Neural cell (in vitro differentiated cells): ENCODE measurements around the gene TMEM123. TPM values are rescaled to one million over a fixed set of nuclear protein-coding genes. Genes with fewer than 3 reads are reported as not detected.

Experiments
- H2AFZ ChIP-seq: fragments of 200-600, 300-800 bp; sonication (generic), shearing (Covaris generic); 2 replicates; pipeline ENCODE4 v1.6.0; 2014; ENCODE audit warnings: low read depth, mild to moderate bottlenecking, antibody characterized with exemption, low read length, moderate library complexity
- H3F3A ChIP-seq: fragments of 200-600 bp; shearing (Covaris generic); 2 replicates; pipeline ENCODE4 v1.6.1; 2016; ENCODE audit warnings: mild to moderate bottlenecking, moderate library complexity, mixed read lengths, antibody characterized with exemption, low read length; ENCODE audit not compliant: insufficient read depth, poor library complexity, severe bottlenecking
- H3K27ac ChIP-seq: fragments of 200-600, 300-800 bp; sonication (generic), shearing (Covaris generic); 2 replicates; pipeline ENCODE4 v1.5.1; 2014; ENCODE audit warnings: mild to moderate bottlenecking, low read length, moderate library complexity
- H3K27me3 ChIP-seq: fragments of 300-800, 200-600 bp; sonication (generic), shearing (Covaris generic); 2 replicates; pipeline ENCODE4 v1.6.0; 2014; ENCODE audit warnings: mild to moderate bottlenecking, low read depth, low read length, moderate library complexity; ENCODE audit not compliant: insufficient read depth
- H3K36me3 ChIP-seq: fragments of 300-800, 200-600 bp; sonication (generic), shearing (Covaris generic); 2 replicates; pipeline ENCODE4 v1.5.1; 2014; ENCODE audit warnings: mild to moderate bottlenecking, antibody characterized with exemption, low read length, moderate library complexity; ENCODE audit not compliant: insufficient read depth
- H3K4me2 ChIP-seq: fragments of 300-800, 200-600 bp; sonication (generic), shearing (Covaris generic); 2 replicates; pipeline ENCODE4 v1.6.0; 2014; ENCODE audit warnings: mild to moderate bottlenecking, low read length
- H3K4me3 ChIP-seq: fragments of 300-800, 200-600 bp; sonication (generic), shearing (Covaris generic); 2 replicates; pipeline ENCODE4 v1.5.1; 2014; ENCODE audit warnings: mild to moderate bottlenecking, low read length, moderate library complexity
- H3K79me2 ChIP-seq: fragments of 200-600 bp; shearing (Covaris generic); replicated peaks from 2 replicates; pipeline ENCODE4 v1.6.0; 2014; ENCODE audit warnings: mild to moderate bottlenecking, low read length, moderate library complexity; ENCODE audit not compliant: insufficient read depth
- H3K9ac ChIP-seq: fragments of 300-800, 200-600 bp; sonication (generic), shearing (Covaris generic); 2 replicates; pipeline ENCODE4 v1.6.1; 2016; ENCODE audit warnings: mild to moderate bottlenecking, low read length, mixed read lengths
- H3K9me2 ChIP-seq: fragments of 200-600 bp; shearing (Covaris generic); 2 replicates; pipeline ENCODE4 v1.6.1; 2016; ENCODE audit warnings: mild to moderate bottlenecking, low read length, mixed read lengths; ENCODE audit not compliant: insufficient read depth
- H3K9me3 ChIP-seq: fragments of 200-600, 300-800 bp; sonication (generic), shearing (Covaris generic); 2 replicates; pipeline ENCODE4 v1.6.1; 2016; ENCODE audit warnings: mild to moderate bottlenecking, mixed run types, low read length, moderate library complexity, mixed read lengths
- H4K20me1 ChIP-seq: fragments of 200-600 bp; shearing (Covaris generic); 2 replicates; pipeline ENCODE4 v1.6.1; 2016; ENCODE audit warnings: mild to moderate bottlenecking, mixed run types; ENCODE audit not compliant: insufficient read depth
- EP300 ChIP-seq: fragments of 450-650 bp; conservative IDR thresholded peaks from 2 replicates; pipeline ENCODE4 v1.6.1; 2014; ENCODE audit warnings: antibody characterized with exemption, mild to moderate bottlenecking, moderate library complexity; ENCODE audit not compliant: poor library complexity, severe bottlenecking
- EZH2 ChIP-seq: fragments of 200-600, 300-800 bp; shearing (Covaris generic), sonication (generic); IDR thresholded peaks from 2 replicates; pipeline ENCODE4 v1.6.1; 2014; ENCODE audit warnings: antibody characterized with exemption, low read length, borderline replicate concordance, mild to moderate bottlenecking; ENCODE audit not compliant: insufficient read depth, poor library complexity, severe bottlenecking
- MXI1 ChIP-seq: fragments of 450-650 bp; conservative IDR thresholded peaks from 2 replicates; pipeline ENCODE4 v1.6.1; 2014; ENCODE audit warnings: antibody characterized with exemption, mild to moderate bottlenecking; ENCODE audit not compliant: poor library complexity, severe bottlenecking
- POLR2AphosphoS5 ChIP-seq: IDR thresholded peaks from 2 replicates; pipeline ENCODE4 v1.6.1; 2012
- RAD21 ChIP-seq: fragments of 450-650 bp; conservative IDR thresholded peaks from 2 replicates; pipeline ENCODE4 v1.6.1; 2014; ENCODE audit warnings: antibody characterized with exemption, mild to moderate bottlenecking, moderate library complexity
- SMC3 ChIP-seq: fragments of 450-650 bp; conservative IDR thresholded peaks from 2 replicates; pipeline ENCODE4 v1.6.1; 2014; ENCODE audit warnings: antibody characterized with exemption, mild to moderate bottlenecking, moderate library complexity; ENCODE audit not compliant: poor library complexity
- TAF1 ChIP-seq: IDR thresholded peaks from 2 replicates; pipeline ENCODE4 v1.6.1; 2012; ENCODE audit warnings: low read depth
- polyA plus RNA-seq: library from polyadenylated mRNA; depleted of rRNA; stranded (reverse); fragments of >200 nt; gene quantifications from 2 replicates; pipeline ENCODE4 v1.2.3, GENCODE V29; 2014
- TF ChIP-seq, protein P1 (sequence below): IDR thresholded peaks from 2 replicates; pipeline ENCODE4 v1.6.1; 2012; ENCODE audit warnings: borderline replicate concordance
- TF ChIP-seq, protein P2 (sequence below): fragments of 450-650 bp; IDR thresholded peaks from 2 replicates; pipeline ENCODE4 v1.5.1; 2014; ENCODE audit warnings: antibody characterized with exemption, mild to moderate bottlenecking, moderate library complexity; ENCODE audit not compliant: poor library complexity, severe bottlenecking

TMEM123 gene
- polyA plus RNA-seq, 1 donor from 2014 or later: 7.7 TPM

DNA sequence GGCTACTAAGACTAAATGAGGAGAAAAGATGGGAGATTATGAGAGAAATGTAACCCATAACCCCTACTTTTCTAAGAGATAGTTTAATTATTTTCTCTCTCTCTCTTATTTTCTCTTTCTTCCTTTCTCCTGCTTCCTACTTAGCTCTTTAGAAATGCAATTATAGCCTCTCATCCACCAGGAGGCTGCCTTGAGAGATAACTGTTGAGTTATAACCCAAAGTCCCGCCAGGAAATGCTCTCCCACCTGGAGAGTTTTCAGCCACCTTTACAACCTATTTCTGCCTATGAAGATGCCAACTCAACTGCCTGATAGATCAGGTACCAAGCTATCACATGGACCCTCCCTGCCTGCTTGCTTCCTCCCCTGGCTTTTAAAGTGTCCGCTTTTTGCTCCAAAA is 34.0 kb upstream of the TMEM123 start:
- Histone ChIP-seq H3K27ac (no peak overlapping the region), H3K79me2 (no peaks in the 10 kb centered on the region), H3F3A (no peaks in the 10 kb centered on the region), H3K4me2 (no peak overlapping the region), H3K9ac (no peak overlapping the region), H2AFZ (no peak overlapping the region), H3K27me3 (no peaks in the 10 kb centered on the region), H3K9me3 (no peaks in the 10 kb centered on the region), H3K4me3 (no peak overlapping the region), H3K36me3 (no peaks in the 10 kb centered on the region), H3K9me2 (no peaks in the 10 kb centered on the region), H4K20me1 (no peaks in the 10 kb centered on the region)
- TF ChIP-seq MXI1: no peak
- TF ChIP-seq RAD21: no peak
- no peak for TF ChIP-seq EP300
- TF ChIP-seq TAF1: no peak
- TF ChIP-seq SMC3: no peak
- no peak for TF ChIP-seq EZH2
- TF ChIP-seq POLR2AphosphoS5: no peak
- TF ChIP-seq, protein P1, sequence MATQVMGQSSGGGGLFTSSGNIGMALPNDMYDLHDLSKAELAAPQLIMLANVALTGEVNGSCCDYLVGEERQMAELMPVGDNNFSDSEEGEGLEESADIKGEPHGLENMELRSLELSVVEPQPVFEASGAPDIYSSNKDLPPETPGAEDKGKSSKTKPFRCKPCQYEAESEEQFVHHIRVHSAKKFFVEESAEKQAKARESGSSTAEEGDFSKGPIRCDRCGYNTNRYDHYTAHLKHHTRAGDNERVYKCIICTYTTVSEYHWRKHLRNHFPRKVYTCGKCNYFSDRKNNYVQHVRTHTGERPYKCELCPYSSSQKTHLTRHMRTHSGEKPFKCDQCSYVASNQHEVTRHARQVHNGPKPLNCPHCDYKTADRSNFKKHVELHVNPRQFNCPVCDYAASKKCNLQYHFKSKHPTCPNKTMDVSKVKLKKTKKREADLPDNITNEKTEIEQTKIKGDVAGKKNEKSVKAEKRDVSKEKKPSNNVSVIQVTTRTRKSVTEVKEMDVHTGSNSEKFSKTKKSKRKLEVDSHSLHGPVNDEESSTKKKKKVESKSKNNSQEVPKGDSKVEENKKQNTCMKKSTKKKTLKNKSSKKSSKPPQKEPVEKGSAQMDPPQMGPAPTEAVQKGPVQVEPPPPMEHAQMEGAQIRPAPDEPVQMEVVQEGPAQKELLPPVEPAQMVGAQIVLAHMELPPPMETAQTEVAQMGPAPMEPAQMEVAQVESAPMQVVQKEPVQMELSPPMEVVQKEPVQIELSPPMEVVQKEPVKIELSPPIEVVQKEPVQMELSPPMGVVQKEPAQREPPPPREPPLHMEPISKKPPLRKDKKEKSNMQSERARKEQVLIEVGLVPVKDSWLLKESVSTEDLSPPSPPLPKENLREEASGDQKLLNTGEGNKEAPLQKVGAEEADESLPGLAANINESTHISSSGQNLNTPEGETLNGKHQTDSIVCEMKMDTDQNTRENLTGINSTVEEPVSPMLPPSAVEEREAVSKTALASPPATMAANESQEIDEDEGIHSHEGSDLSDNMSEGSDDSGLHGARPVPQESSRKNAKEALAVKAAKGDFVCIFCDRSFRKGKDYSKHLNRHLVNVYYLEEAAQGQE: no peak
- TF ChIP-seq, protein P2, sequence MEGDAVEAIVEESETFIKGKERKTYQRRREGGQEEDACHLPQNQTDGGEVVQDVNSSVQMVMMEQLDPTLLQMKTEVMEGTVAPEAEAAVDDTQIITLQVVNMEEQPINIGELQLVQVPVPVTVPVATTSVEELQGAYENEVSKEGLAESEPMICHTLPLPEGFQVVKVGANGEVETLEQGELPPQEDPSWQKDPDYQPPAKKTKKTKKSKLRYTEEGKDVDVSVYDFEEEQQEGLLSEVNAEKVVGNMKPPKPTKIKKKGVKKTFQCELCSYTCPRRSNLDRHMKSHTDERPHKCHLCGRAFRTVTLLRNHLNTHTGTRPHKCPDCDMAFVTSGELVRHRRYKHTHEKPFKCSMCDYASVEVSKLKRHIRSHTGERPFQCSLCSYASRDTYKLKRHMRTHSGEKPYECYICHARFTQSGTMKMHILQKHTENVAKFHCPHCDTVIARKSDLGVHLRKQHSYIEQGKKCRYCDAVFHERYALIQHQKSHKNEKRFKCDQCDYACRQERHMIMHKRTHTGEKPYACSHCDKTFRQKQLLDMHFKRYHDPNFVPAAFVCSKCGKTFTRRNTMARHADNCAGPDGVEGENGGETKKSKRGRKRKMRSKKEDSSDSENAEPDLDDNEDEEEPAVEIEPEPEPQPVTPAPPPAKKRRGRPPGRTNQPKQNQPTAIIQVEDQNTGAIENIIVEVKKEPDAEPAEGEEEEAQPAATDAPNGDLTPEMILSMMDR: no peak

DNA sequence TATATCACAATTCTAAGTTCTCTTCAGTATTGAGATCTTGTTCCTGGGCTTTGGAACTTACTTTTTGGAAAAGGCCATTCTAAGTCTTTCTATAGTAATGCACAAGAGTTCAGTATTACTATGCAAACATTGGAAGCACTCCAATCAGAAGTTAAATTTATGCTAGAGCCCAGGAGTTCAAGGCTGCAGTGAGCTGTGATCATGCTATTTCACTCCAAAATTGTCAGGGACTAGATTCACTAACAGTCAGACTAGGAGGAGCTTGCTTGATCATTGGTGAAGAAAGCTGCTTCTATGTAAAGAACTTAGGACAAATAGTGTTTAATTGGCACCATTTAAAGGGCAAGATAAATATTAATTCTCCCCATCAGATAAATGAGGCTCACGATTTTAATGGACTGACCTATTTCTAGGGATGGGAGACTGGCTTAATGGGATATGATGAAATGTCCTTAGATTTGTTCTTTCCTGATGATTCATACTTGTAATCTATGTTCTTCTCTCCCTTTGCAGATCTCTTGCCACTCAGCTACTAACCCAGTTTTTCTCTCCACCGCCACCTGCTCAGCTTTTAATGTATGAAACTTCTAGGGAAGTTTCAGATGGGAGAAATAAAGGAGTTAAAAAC is 32.6 kb upstream of the TMEM123 start:
- no peaks in the 10 kb centered on the region for H4K20me1 ChIP-seq
- H3K9me3 ChIP-seq: no peaks in the 10 kb centered on the region
- H2AFZ ChIP-seq: no peak overlapping the region
- no peak overlapping the region for H3K4me3 ChIP-seq
- no peak overlapping the region for H3K4me2 ChIP-seq
- no peak for TF ChIP-seq MXI1
- TF ChIP-seq EP300: no peak
- TF ChIP-seq POLR2AphosphoS5: no peak
- TF ChIP-seq TAF1: no peak
- TF ChIP-seq, protein P2: no peak
- no peak for TF ChIP-seq SMC3
- no peak for TF ChIP-seq RAD21
- TF ChIP-seq, protein P1: no peak
- no peak for TF ChIP-seq EZH2
- no peak overlapping the region for H3K27ac ChIP-seq
- H3K79me2 ChIP-seq: no peaks in the 10 kb centered on the region
- no peak overlapping the region for H3K9ac ChIP-seq
- H3F3A ChIP-seq: no peaks in the 10 kb centered on the region
- no peaks in the 10 kb centered on the region for H3K9me2 ChIP-seq
- H3K36me3 ChIP-seq: no peaks in the 10 kb centered on the region
- no peaks in the 10 kb centered on the region for H3K27me3 ChIP-seq
